DMS 273 (cell line): ENCODE data around the gene GPC3.
A peak's percentile ranks its signal among the peaks of the same experiment; 100 is the strongest.
"Not testable (repeated sequence)": the region's sequence is repeated elsewhere in the genome, so short reads cannot be mapped to it uniquely, and the experiment has no call there.

Experiments used
- DNase-seq: peaks from one replicate; lab custom pipeline; 2025; ENCODE audit not compliant: unreplicated experiment; lab: John Stamatoyannopoulos, UW

GPC3 gene

GRCh38 chrX:133905305-133905704 lies 80.1 kb downstream of the GPC3 start:
- no peak for DNase-seq

GRCh38 chrX:133897593-133898163 lies 87.7 kb downstream of the GPC3 start:
- DNase-seq = peak; percentile 85

GRCh38 chrX:133892337-133892736 lies 93.1 kb downstream of the GPC3 start:
- no peak for DNase-seq

GRCh38 chrX:133888984-133889383 lies 96.4 kb downstream of the GPC3 start:
- DNase-seq = no peak

- DNase-seq = not testable (repeated sequence)
Measured at GRCh38 chrX:133888084-133888483, 97.3 kb downstream of the GPC3 start.

GRCh38 chrX:133884430-133885394 lies 100.7 kb downstream of the GPC3 start:
- DNase-seq = no peak

GRCh38 chrX:133881893-133882292 lies 103.5 kb downstream of the GPC3 start:
- DNase-seq = no peak

GRCh38 chrX:133881007-133881406 lies 104.4 kb downstream of the GPC3 start:
- no peak for DNase-seq

- DNase-seq = peak; percentile 42
Measured at GRCh38 chrX:133880032-133880443, 105.4 kb downstream of the GPC3 start.

- no peak for DNase-seq
Measured at GRCh38 chrX:133878710-133879109, 106.7 kb downstream of the GPC3 start.

GRCh38 chrX:133876646-133877045 lies 108.7 kb downstream of the GPC3 start:
- no peak for DNase-seq

- DNase-seq = no peak
Measured at GRCh38 chrX:133869270-133869669, 116.1 kb downstream of the GPC3 start.

- DNase-seq = peak; percentile 61
Measured at GRCh38 chrX:133868682-133869081, 116.7 kb downstream of the GPC3 start.

- no peak for DNase-seq
Measured at GRCh38 chrX:133868250-133868649, 117.1 kb downstream of the GPC3 start.

- no peak for DNase-seq
Measured at GRCh38 chrX:133865761-133866471, 119.5 kb downstream of the GPC3 start.

- no peak for DNase-seq
Measured at GRCh38 chrX:133864236-133864635, 121.2 kb downstream of the GPC3 start.

GRCh38 chrX:133859860-133860259 lies 125.5 kb downstream of the GPC3 start:
- DNase-seq = peak; percentile 46

GRCh38 chrX:133859336-133859735 lies 126.1 kb downstream of the GPC3 start:
- peak; percentile 40 for DNase-seq

GRCh38 chrX:133857640-133858269 lies 127.6 kb downstream of the GPC3 start:
- DNase-seq = no peak

- DNase-seq = no peak
Measured at GRCh38 chrX:133856819-133857218, 128.6 kb downstream of the GPC3 start.

- no peak for DNase-seq
Measured at GRCh38 chrX:133854290-133854689, 131.1 kb downstream of the GPC3 start.
